IPS-18a (cell line): ENCODE measurements around the gene ABLIM1.

ENCODE experiments used
- H3K27ac ChIP-seq: one replicate; pipeline ENCODE4 v1.5.1; 2013; ENCODE audit warnings: low read length
- H3K27me3 ChIP-seq: one replicate; pipeline ENCODE4 v1.6.1; 2013; ENCODE audit warnings: mild to moderate bottlenecking, low read length; ENCODE audit not compliant: control insufficient read depth, insufficient read depth
- H3K36me3 ChIP-seq: one replicate; pipeline ENCODE4 v1.6.1; 2013; ENCODE audit warnings: low read depth, low read length; ENCODE audit not compliant: control insufficient read depth
- H3K4me1 ChIP-seq: one replicate; pipeline ENCODE4 v1.6.1; 2013; ENCODE audit warnings: low read depth, low read length; ENCODE audit not compliant: control insufficient read depth
- H3K4me3 ChIP-seq: one replicate; pipeline ENCODE4 v1.5.1; 2013; ENCODE audit warnings: low read length
- H3K9ac ChIP-seq: one replicate; pipeline ENCODE4 v1.6.1; 2013; ENCODE audit warnings: mild to moderate bottlenecking, low read length, moderate library complexity
- H3K9me3 ChIP-seq: one replicate; pipeline ENCODE4 v1.6.1; 2013; ENCODE audit warnings: low read depth, low read length; ENCODE audit not compliant: control insufficient read depth

Gene ABLIM1

GRCh38 chr10:114593816-114594468 lies 64.1 kb downstream of the ABLIM1 start:
- H3K9me3 ChIP-seq, result no peaks in the 10 kb centered on the region
- H3K36me3 ChIP-seq, result no peaks in the 10 kb centered on the region
- H3K9ac ChIP-seq, result no peak overlapping the region

GRCh38 chr10:114593240-114593792 lies 64.8 kb downstream of the ABLIM1 start:
- Histone ChIP-seq H3K27me3 (no peaks in the 10 kb centered on the region), H3K9ac (no peak overlapping the region), H3K36me3 (no peaks in the 10 kb centered on the region), H3K4me3 (no peak overlapping the region), H3K4me1 (no peaks in the 10 kb centered on the region), H3K27ac (no peak overlapping the region), H3K9me3 (no peaks in the 10 kb centered on the region)

More at GRCh38 chr10:114593816-114594468, 64.1 kb downstream of the ABLIM1 start:
- Histone ChIP-seq H3K27ac (no peak overlapping the region), H3K4me3 (no peak overlapping the region), H3K4me1 (no peaks in the 10 kb centered on the region), H3K27me3 (no peaks in the 10 kb centered on the region)

GRCh38 chr10:114590993-114591392 lies 67.1 kb downstream of the ABLIM1 start:
- H3K27ac ChIP-seq, result no peak overlapping the region

GRCh38 chr10:114584419-114584818 lies 73.7 kb downstream of the ABLIM1 start:
- no peaks in the 10 kb centered on the region for H3K9me3 ChIP-seq
- H3K4me3 ChIP-seq, result no peak overlapping the region
- H3K27me3 ChIP-seq, result no peaks in the 10 kb centered on the region
- H3K36me3 ChIP-seq, result no peaks in the 10 kb centered on the region
- H3K4me1 ChIP-seq, result no peaks in the 10 kb centered on the region
- H3K9ac ChIP-seq, result no peak overlapping the region
- no peak overlapping the region for H3K27ac ChIP-seq

More at GRCh38 chr10:114590993-114591392, 67.1 kb downstream of the ABLIM1 start:
- H3K9me3 ChIP-seq, result no peaks in the 10 kb centered on the region
- no peak overlapping the region for H3K4me3 ChIP-seq
- H3K9ac ChIP-seq, result no peak overlapping the region
- no peaks in the 10 kb centered on the region for H3K27me3 ChIP-seq
- H3K4me1 ChIP-seq, result no peaks in the 10 kb centered on the region
- no peaks in the 10 kb centered on the region for H3K36me3 ChIP-seq

GRCh38 chr10:114581071-114581470 lies 77.0 kb downstream of the ABLIM1 start:
- no peak overlapping the region for H3K9ac ChIP-seq
- no peak overlapping the region for H3K4me3 ChIP-seq
- no peaks in the 10 kb centered on the region for H3K4me1 ChIP-seq
- H3K9me3 ChIP-seq, result no peaks in the 10 kb centered on the region
- no peak overlapping the region for H3K27ac ChIP-seq
- H3K36me3 ChIP-seq, result no peaks in the 10 kb centered on the region
- no peaks in the 10 kb centered on the region for H3K27me3 ChIP-seq

GRCh38 chr10:114577133-114577532 lies 80.9 kb downstream of the ABLIM1 start:
- Histone ChIP-seq H3K27me3 (no peaks in the 10 kb centered on the region), H3K27ac (no peak overlapping the region), H3K36me3 (no peaks in the 10 kb centered on the region), H3K4me1 (no peaks in the 10 kb centered on the region), H3K4me3 (no peak overlapping the region), H3K9me3 (no peaks in the 10 kb centered on the region), H3K9ac (no peak overlapping the region)

- no peaks in the 10 kb centered on the region for H3K36me3 ChIP-seq
- H3K4me3 ChIP-seq, result no peak overlapping the region
- H3K9ac ChIP-seq, result no peak overlapping the region
- H3K27me3 ChIP-seq, result no peaks in the 10 kb centered on the region
- H3K4me1 ChIP-seq, result no peaks in the 10 kb centered on the region
- no peaks in the 10 kb centered on the region for H3K9me3 ChIP-seq
- H3K27ac ChIP-seq, result no peak overlapping the region
Observed at GRCh38 chr10:114576716-114577115, 81.4 kb downstream of the ABLIM1 start.

- H3K27me3 ChIP-seq, result no peaks in the 10 kb centered on the region
- no peaks in the 10 kb centered on the region for H3K36me3 ChIP-seq
- no peak overlapping the region for H3K9ac ChIP-seq
- H3K4me1 ChIP-seq, result no peaks in the 10 kb centered on the region
- no peak overlapping the region for H3K4me3 ChIP-seq
- no peak overlapping the region for H3K27ac ChIP-seq
- no peaks in the 10 kb centered on the region for H3K9me3 ChIP-seq
Observed at GRCh38 chr10:114576132-114576487, 82.0 kb downstream of the ABLIM1 start.

- no peak overlapping the region for H3K27ac ChIP-seq
- H3K27me3 ChIP-seq, result no peaks in the 10 kb centered on the region
- H3K4me1 ChIP-seq, result no peaks in the 10 kb centered on the region
- H3K9me3 ChIP-seq, result no peaks in the 10 kb centered on the region
- no peaks in the 10 kb centered on the region for H3K36me3 ChIP-seq
- no peak overlapping the region for H3K4me3 ChIP-seq
- H3K9ac ChIP-seq, result no peak overlapping the region
Observed at GRCh38 chr10:114575417-114576131, 82.5 kb downstream of the ABLIM1 start.

- H3K27me3 ChIP-seq, result no peaks in the 10 kb centered on the region
- no peak overlapping the region for H3K27ac ChIP-seq
- H3K9ac ChIP-seq, result no peak overlapping the region
- no peaks in the 10 kb centered on the region for H3K9me3 ChIP-seq
- H3K4me1 ChIP-seq, result no peaks in the 10 kb centered on the region
- no peaks in the 10 kb centered on the region for H3K36me3 ChIP-seq
- H3K4me3 ChIP-seq, result no peak overlapping the region
Observed at GRCh38 chr10:114573330-114574045, 84.6 kb downstream of the ABLIM1 start.

GRCh38 chr10:114571316-114571999 lies 86.6 kb downstream of the ABLIM1 start:
- Histone ChIP-seq H3K27ac (no peak overlapping the region), H3K27me3 (no peaks in the 10 kb centered on the region), H3K4me1 (no peaks in the 10 kb centered on the region), H3K9me3 (no peaks in the 10 kb centered on the region), H3K36me3 (no peaks in the 10 kb centered on the region), H3K9ac (no peak overlapping the region), H3K4me3 (no peak overlapping the region)
